Stimulated activated CD8-positive, alpha-beta memory T cell treated with anti-CD3 and anti-CD28 coated beads, Interleukin-2, amount 100 ng/mL, for 48 hours (primary cell): ENCODE data around the gene SEPTIN1.
A peak's percentile ranks its signal among the peaks of the same experiment; 100 is the strongest.
"Not testable (repeated sequence)": the region's sequence is repeated elsewhere in the genome, so short reads cannot be mapped to it uniquely, and the experiment has no call there.

Experiments
- DNase-seq, 2 donors: peaks; one replicate each; pipeline ENCODE4 v3.0.0-alpha.2; 2020; ENCODE audit warnings: low read depth in 2 of 2

Gene SEPTIN1

DNA sequence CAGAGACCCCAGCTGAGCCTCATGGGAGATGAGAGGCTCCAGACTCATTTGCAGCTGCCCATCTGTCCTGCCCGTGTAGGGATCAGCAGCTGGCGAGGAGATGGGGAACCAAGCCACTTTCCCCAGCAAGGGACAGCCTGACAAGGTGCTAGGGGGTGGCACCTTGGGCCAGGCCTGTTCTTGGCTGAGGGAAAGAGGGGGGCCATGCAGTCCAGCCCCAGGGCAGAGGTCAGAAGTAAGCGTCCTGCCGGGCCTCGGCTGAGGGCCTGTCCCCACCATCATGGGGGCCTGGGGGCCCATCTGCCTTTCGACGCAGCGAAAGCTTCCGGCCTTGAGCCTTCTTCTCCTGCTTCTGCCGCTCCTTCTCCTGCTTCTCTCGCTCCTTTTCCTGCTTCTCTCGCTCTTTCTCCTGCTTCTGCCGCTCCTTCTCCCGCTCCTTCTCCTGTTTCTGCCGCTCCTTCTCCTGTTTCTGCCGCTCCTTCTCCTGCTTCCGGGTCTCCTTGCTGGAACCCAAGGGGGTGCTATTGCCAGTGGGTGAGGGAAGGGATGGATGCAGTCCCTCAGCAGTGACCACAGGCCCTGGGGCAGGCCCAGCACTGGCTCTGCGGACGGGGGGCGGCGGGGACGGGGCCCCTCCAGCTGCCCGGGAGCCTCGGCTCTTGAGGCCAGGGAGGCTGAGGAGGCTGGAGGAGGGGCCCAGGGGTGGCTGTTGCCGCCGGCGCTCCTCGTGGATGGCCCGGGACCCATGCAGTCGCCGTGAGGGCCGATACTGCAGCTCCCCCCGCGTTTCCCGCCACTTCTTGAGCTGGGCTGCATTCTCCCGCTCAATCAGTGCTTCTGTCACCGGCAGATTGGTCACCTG, 24.4 kb downstream of the SEPTIN1 start:
- no peak for DNase-seq

- DNase-seq = no peak
Measured at GRCh38 chr16:30357085-30357714, 25.2 kb downstream of the SEPTIN1 start.

DNA sequence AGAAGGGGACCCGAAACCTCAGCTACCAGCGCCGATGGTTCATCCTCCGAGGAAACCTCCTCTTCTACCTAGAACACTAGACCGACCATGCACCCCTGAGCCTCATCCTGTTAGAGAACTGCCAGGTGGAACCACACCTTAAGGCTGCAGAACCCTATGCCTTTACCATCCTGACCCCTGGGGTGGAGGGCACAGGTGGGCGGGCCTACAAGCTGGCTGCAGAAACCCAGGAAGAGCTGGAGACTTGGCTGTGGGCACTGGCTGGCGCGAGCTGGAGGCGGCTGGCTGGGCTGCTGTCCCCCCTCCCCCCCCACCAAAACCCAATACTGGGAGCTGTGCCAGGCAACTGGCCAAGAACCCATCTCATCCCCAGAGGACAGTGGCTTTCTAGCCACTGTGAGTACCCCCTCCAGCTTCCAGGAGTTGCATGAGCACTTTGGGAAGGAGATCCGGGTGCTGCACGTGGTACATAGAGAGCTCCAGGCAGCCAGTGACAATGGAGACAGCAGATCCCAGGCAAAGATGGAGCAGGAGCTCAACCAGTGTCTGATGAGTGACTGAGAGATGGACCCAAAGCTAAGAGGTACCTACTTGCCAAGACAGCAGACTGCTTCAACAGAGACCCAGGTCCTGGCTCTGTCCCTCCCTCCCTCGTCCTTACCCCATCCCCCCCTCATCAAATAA, 25.8 kb downstream of the SEPTIN1 start:
- DNase-seq = no peak

DNA sequence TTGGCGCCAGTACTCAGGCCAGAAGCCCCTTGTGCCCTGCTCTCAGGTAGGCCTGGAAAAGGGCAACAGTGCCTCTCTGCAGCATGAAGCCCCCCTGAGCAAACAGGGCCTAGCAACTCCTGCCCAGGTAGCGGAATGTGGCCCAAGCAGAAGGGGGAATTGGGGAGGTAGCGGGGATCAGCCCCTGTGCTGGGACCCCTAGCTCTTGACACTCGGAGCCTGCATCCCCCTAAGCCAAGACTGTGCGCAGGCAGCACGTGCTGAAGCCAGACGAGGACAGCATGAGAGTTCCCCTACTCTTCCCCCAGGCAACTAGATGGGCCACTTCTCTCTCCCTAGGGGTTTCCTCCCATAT, 26.4 kb downstream of the SEPTIN1 start:
- DNase-seq = no peak

GRCh38 chr16:30355144-30355953, 27.0 kb downstream of the SEPTIN1 start, which contains the start of gene CD2BP2:
TSS of gene CD2BP2 (minus strand) at chr16:30355308. CDS start at chr16:30354681, 627 bp downstream.
- DNase-seq = peak; percentile 79 to 88

- no peak for DNase-seq
Measured at GRCh38 chr16:30354423-30355143, 27.8 kb downstream of the SEPTIN1 start.

GRCh38 chr16:30353438-30354129, 28.8 kb downstream of the SEPTIN1 start:
- DNase-seq = no peak

GRCh38 chr16:30352488-30353401, 29.6 kb downstream of the SEPTIN1 start:
- DNase-seq = no peak

- no peak for DNase-seq
Measured at GRCh38 chr16:30351586-30352419, 30.6 kb downstream of the SEPTIN1 start.

- no peak for DNase-seq
Measured at GRCh38 chr16:30351001-30351441, 31.3 kb downstream of the SEPTIN1 start.

DNA sequence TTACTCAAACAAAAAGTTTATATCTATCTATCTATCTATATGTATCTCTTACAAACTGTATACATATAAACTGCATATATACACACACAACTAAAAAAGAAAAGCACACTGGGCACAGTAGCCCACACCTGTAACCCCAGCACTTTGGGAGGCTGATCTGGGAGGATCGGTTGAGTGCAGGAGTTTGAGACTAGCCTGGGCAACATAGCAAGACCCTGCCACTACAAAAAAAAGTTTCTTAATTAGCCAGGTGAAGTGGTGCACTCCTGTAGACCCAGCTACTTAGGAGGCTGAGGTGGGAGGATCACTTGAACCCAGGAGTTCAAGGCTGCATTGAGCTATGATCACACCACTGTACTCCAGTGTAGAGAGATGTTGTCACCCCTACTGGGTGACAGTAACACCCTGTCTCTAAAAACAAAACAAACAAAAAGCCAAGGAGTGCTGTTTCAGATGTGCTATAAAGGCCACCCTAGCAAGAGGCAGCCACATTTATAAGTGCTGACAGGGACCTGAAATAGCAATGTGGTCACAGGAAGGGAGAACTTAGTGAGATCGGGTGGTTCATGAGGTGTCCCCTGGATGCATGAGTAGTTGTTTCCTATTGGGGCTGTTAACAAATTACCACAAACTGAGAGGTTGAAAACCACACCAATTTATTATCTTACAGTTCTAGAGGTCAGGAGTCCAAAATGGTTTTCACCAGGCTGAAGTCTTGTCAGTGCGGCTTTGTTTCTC, 32.1 kb downstream of the SEPTIN1 start:
- DNase-seq = no peak

GRCh38 chr16:30349675-30350074, 32.7 kb downstream of the SEPTIN1 start:
- DNase-seq = no peak

DNA sequence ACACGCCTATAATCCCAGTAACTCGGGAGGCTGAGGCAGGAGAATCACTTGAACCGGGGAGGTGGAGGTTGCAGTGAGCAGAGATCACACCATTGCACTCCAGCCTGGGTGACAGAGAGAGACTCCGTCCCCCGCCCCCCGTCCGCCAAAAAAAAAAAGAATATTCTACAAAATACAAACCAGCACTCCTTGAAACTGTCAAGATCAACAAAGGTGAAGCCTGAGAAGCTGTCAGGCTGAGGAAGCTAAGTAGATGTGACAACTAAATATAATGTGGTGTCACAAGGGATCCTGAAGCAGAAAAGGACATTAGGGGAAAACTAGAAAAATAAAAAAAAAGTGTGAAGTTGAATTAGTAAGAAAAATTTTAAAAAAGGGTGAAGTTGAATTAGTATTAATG, 33.4 kb downstream of the SEPTIN1 start:
- DNase-seq = no peak

DNA sequence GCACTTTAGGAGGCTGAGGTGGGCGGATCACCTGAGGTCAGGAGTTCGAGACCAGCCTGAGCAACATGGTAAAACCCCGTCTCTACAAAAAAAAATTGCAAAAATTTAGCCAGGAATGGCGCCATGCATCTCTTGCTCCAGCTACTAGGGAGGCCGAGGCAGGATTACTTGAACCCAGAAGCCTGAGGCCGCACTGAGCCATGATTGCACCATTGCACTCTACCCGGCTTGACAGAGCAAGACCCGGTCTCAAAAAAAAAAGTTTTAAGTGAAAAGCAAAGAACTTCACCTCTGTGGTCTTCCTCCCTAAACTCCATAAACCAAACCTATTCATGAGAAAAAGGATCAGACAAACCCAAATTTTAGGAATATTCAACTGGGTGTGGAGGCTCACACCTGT, 34.2 kb downstream of the SEPTIN1 start:
- DNase-seq = no peak

DNA sequence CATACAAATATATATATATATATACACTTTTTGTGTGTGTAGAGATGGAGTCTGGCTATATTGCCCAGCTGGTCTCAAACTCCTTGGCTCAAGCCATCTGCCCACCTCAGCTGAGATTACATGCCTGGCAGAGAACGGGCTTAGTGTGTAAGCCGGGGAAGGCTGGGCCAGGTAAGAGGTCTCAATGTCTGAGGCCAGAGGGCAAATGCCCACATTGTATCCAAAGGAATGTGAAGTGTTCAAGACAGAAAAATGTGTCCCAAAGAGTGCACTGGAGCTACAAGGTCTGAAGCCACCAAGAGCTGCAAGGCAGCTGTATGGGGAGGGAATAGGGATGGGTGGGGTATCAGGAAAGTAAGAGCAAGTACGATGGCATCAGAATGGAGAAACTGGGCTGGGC, 36.1 kb downstream of the SEPTIN1 start:
- DNase-seq = no peak

GRCh38 chr16:30343491-30343820, 38.9 kb downstream of the SEPTIN1 start:
- not testable (repeated sequence) for DNase-seq

DNA sequence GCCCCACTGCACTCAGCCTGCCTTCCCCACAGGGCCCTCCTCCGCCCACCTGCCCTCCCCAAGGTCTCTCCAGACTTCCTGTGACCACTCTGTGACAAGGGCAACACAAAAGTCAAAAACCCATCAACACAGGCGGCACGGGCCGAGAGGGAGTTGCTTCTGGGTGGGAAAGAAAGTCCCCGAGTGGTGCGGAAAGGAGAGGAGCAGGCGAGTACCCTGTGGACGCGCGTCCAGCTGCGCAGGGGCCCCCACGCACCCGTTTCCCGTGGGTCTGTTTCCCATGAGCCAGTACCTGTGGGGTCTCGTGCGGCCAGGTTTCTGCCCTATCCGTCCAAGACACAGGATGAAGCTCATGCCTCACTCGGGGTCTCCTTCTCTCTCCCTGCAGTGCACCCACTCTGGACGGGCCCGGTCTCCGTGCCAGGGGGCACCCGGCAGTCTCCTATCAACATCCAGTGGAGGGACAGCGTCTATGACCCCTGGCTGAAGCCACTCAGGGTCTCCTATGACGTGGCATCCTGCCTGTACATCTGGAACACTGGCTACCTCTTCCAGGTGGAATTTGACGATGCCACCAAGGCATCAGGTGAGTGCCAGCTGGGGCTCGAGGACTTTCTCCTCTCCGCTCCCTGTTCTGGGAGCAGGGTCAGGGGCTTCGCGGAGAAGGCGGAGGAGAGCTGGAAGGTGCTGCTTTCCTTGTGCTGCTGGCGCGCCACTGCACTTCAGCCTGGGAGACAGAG, 39.4 kb downstream of the SEPTIN1 start:
- no peak for DNase-seq
